Measurements from ENCODE around the gene PTPN22.

DNA sequence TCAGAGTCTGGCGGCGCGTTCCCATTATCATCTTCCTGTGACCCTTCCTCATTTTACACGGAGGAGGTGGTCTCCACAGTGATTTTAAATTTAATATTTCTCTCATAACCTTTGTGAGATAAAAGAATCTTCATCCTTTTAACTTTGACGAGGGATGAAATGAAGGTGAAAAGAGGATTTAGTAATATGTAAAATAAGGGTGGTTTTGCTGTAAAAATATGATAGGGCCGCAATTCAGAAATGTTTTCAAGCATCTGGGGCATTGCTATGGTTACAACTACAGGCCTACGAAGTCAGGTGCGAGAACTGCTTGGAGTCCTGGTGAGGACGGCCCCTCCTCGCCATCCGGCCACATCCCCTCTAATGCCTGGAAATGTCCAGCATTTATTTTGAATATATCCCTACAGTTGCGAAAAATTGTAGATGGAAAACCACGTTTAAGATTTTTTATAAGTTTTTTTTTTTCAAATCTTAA, 58.8 kb downstream of the PTPN22 start:
- TF ChIP-seq GATA3 (IDR thresholded peaks at IDR 0.05; ENCODE audit: low read depth, low read length), result no peak
- TF ChIP-seq GATA2 (IDR thresholded peaks at IDR 0.05; ENCODE audit: low read depth, low read length), result no peak

Measured in SH-SY5Y (cell line).